ENCODE data around the gene ARFGAP1. TPM values are rescaled to one million over a fixed set of nuclear protein-coding genes. Genes with fewer than 3 reads are reported as not detected.

The ARFGAP1 gene
- total and polyA plus RNA-seq, 2 of the 4 experiments (the other 2 are of a cell fraction): 59.1 to 194 TPM

- peaks cover 0 to 9% of the 10 kb centered on the region in 2 experiments; a peak in 3 of 4 replicates for H3K79me1 ChIP-seq (ENCODE audit: low read depth in 1 of 2, low read length in 2 of 2)
- H2AK9ac ChIP-seq (replicated peaks; ENCODE audit: low read depth, low read length, poor library complexity): peak overlapping the region; percentile 31
- peaks cover 27% of the 10 kb centered on the region for H3K27me3 ChIP-seq (ENCODE audit: control insufficient read depth, insufficient read depth, low read length)
- H2AFZ ChIP-seq (replicated peaks; ENCODE audit: low read length, poor library complexity): no peak overlapping the region
- in situ Hi-C loops (cut with MboI; ENCODE audit: low sequenced_read_pairs): no loop called here
- no peak overlapping the region for H3K56ac ChIP-seq (ENCODE audit: extremely low read depth, insufficient read depth, low read length)
- no peaks in the 10 kb centered on the region for H3K36me3 ChIP-seq (ENCODE audit: control insufficient read depth, insufficient read depth, low read length)
- intact Hi-C loops (cut with micrococcal nuclease): no loop called here
- no peak overlapping the region for H2AK5ac ChIP-seq (ENCODE audit: low read depth, low read length)
- DNase-seq (no peak), ATAC-seq (ENCODE audit: low read depth) (no peak)
- ChIA-PET POLR2A (ENCODE audit: unreplicated experiment) (no interaction called here), CTCF (no interaction called here)
- no peak overlapping the region for H2BK5ac ChIP-seq (ENCODE audit: low read depth, low read length, poor library complexity, severe bottlenecking)
- H3K4me3 ChIP-seq (ENCODE audit: insufficient read depth, low read depth, low read length): no peak overlapping the region
- H3K4ac ChIP-seq (ENCODE audit: low read depth, low read length): no peak overlapping the region
- no peak overlapping the region for H3K23ac ChIP-seq (ENCODE audit: low read depth, low read length)
- no peak overlapping the region for H2BK120ac ChIP-seq (ENCODE audit: low read depth, low read length)
- no peak overlapping the region for H4K91ac ChIP-seq (ENCODE audit: insufficient read depth, low read depth, low read length)
- H4K20me1 ChIP-seq (ENCODE audit: insufficient read depth, low read length): 0 out of 2 replicates have a peak, but pooled peaks cover 2% of the 10 kb centered on the region
- H4K8ac ChIP-seq (ENCODE audit: low read depth in 2 of 2, low read length in 2 of 2): no peak overlapping the region
- no peak overlapping the region for H3K4me2 ChIP-seq (ENCODE audit: low read depth, low read length)
- no peak overlapping the region for H3K18ac ChIP-seq (ENCODE audit: low read depth, low read length)
- H4K5ac ChIP-seq (ENCODE audit: low read depth, low read length): no peak overlapping the region
- H3K4me1 ChIP-seq (ENCODE audit: control insufficient read depth, insufficient read depth, low read length): no peaks in the 10 kb centered on the region; the same call in none of the 2 replicates
- TF ChIP-seq RCOR1 (IDR thresholded peaks at IDR 0.05; ENCODE audit: insufficient replicate concordance, low read length) (no peak), MAZ (IDR thresholded peaks at IDR 0.05; ENCODE audit: borderline replicate concordance, low read depth, low read length) (no peak), CEBPB (IDR thresholded peaks at IDR 0.05; ENCODE audit: low read depth, low read length) (no peak), RAD21 (IDR thresholded peaks at IDR 0.05; ENCODE audit: low read length) (no peak), USF2 (IDR thresholded peaks at IDR 0.05; ENCODE audit: low read depth, low read length) (no peak), RFX5 (IDR thresholded peaks at IDR 0.05; ENCODE audit: low read depth, low read length) (no peak), MXI1 (IDR thresholded peaks at IDR 0.05; ENCODE audit: borderline replicate concordance, low read depth, low read length) (no peak), MAFK (IDR thresholded peaks at IDR 0.05; ENCODE audit: low read depth, low read length) (no peak), CHD1 (IDR thresholded peaks at IDR 0.05; ENCODE audit: low read depth, low read length) (no peak)
- no peak overlapping the region for H2BK15ac ChIP-seq (ENCODE audit: low read depth, low read length)
- H3K9me3 ChIP-seq (ENCODE audit: control insufficient read depth, insufficient read depth, low read length): no peaks in the 10 kb centered on the region
- no peak overlapping the region for H3K14ac ChIP-seq (replicated peaks; ENCODE audit: low read depth, low read length)
- H3K9me1 ChIP-seq (ENCODE audit: insufficient read depth, low read length): 0 out of 2 replicates have a peak, but pooled peaks cover 2% of the 10 kb centered on the region
- no peak overlapping the region for H3K27ac ChIP-seq (ENCODE audit: insufficient read depth, low read length)
- dilution Hi-C loops (cut with HindIII; ENCODE audit: low sequenced_read_pairs, unreplicated experiment): no loop called here
- no peak overlapping the region for H2BK20ac ChIP-seq (ENCODE audit: low read depth, low read length)
- WGBS, 2 experiments (ENCODE audit: extremely low coverage in 2 of 2, insufficient read length in 1 of 2): 80% methylated on average over 2 of the region's 7 CpGs; no CpG with 5 or more reads in 1 of the 2 experiments
- BruUV-seq (replicated peaks): no TSS peak
- H3K9ac ChIP-seq (ENCODE audit: low read depth, low read length): no peak overlapping the region
These were observed 4.4 kb upstream of the ARFGAP1 start for GRCh38 chr20:63268256-63268655.
